CD4-positive, alpha-beta memory T cell (primary cell): Measurements from ENCODE around the gene AAMDC. TPM values are rescaled to one million over a fixed set of nuclear protein-coding genes. Genes with fewer than 3 reads are reported as not detected.
A peak's percentile ranks its signal among the peaks of the same experiment; 100 is the strongest.
"Not testable (repeated sequence)": the region's sequence is repeated elsewhere in the genome, so short reads cannot be mapped to it uniquely, and the experiment has no call there.

ENCODE experiments used
- CTCF ChIA-PET: fragments of 350-600 bp; sonication (Branson Sonifier 250); formaldehyde crosslinking; loops from one replicate; lab custom pipeline; 2021; ENCODE audit warnings: inconsistent platforms; ENCODE audit not compliant: partially characterized antibody; lab: Charles Lee
- POLR2A ChIA-PET: fragments of 350-600 bp; sonication (Branson Sonifier 250); formaldehyde crosslinking; loops from one replicate; lab custom pipeline; 2021; ENCODE audit not compliant: partially characterized antibody; lab: Charles Lee
- DNase-seq, 5 donors: peaks; one replicate each; pipeline versions ENCODE4 v3.0.0 to v3.0.0-alpha.2; 2020 to 2022; ENCODE audit warnings: mixed read lengths in 1 of 5
- H3K27ac ChIP-seq: one replicate; pipeline ENCODE4 v1.7.0; 2013; ENCODE audit warnings: low read depth, low read length
- H3K27me3 ChIP-seq: 2 replicates; pipeline ENCODE4 v1.7.0; 2013; ENCODE audit warnings: mild to moderate bottlenecking, low read length, moderate library complexity; ENCODE audit not compliant: insufficient read depth
- H3K36me3 ChIP-seq: 2 replicates; pipeline ENCODE4 v1.7.0; 2013; ENCODE audit warnings: mild to moderate bottlenecking, low read length, moderate library complexity; ENCODE audit not compliant: insufficient read depth
- H3K4me1 ChIP-seq: 2 replicates; pipeline ENCODE4 v1.7.0; 2013; ENCODE audit warnings: mild to moderate bottlenecking, low read length, moderate library complexity; ENCODE audit not compliant: insufficient read depth
- H3K4me3 ChIP-seq, 2 donors: one replicate each; pipeline ENCODE4 v1.7.0; 2013; ENCODE audit warnings: low read length in 2 of 2, mild to moderate bottlenecking in 1 of 2
- H3K9me3 ChIP-seq, 2 donors: one replicate each; pipeline ENCODE4 v1.7.0; 2013; ENCODE audit warnings: low read length in 2 of 2, control low read depth in 1 of 2; ENCODE audit not compliant: control insufficient read depth in 1 of 2
- H3K27ac Mint-ChIP-seq, 7 donors: one replicate each; pipeline ENCODE4 v1.8.0; 2020 to 2021; ENCODE audit warnings: mixed read lengths in 7 of 7, mild to moderate bottlenecking in 6 of 7, inconsistent platforms in 3 of 7, moderate library complexity in 3 of 7
- H3K27me3 Mint-ChIP-seq, 2 donors: one replicate each; pipeline ENCODE4 v1.8.0; 2020 to 2021; ENCODE audit warnings: mixed read lengths in 2 of 2
- H3K36me3 Mint-ChIP-seq, 2 donors: one replicate each; pipeline ENCODE4 v1.8.0; 2020 to 2021; ENCODE audit warnings: mixed read lengths in 2 of 2, inconsistent platforms in 1 of 2, mild to moderate bottlenecking in 1 of 2
- H3K4me1 Mint-ChIP-seq, 4 donors: one replicate each; pipeline ENCODE4 v1.8.0; 2020 to 2021; ENCODE audit warnings: mixed read lengths in 4 of 4, mild to moderate bottlenecking in 1 of 4
- H3K4me3 Mint-ChIP-seq, 8 donors: one replicate each; pipeline ENCODE4 v1.8.0; 2020 to 2021; ENCODE audit warnings: mixed read lengths in 8 of 8, mild to moderate bottlenecking in 7 of 8, moderate library complexity in 6 of 8, inconsistent platforms in 3 of 8
- H3K9me3 Mint-ChIP-seq, 8 donors: one replicate each; pipeline ENCODE4 v1.8.0; 2020 to 2021; ENCODE audit warnings: mixed read lengths in 8 of 8, mild to moderate bottlenecking in 5 of 8, inconsistent platforms in 3 of 8, moderate library complexity in 1 of 8
- intact Hi-C: fragments of 100-400 bp; cut with micrococcal nuclease; formaldehyde crosslinking; loops from one replicate; pipeline ENCODE4 v1.15.1; 2023
- polyA plus RNA-seq, 2 donors: library from polyadenylated mRNA; unstranded; fragments of 300-500 nt; fragmentation: Illumina TruSeq; gene quantifications; one replicate each; pipeline ENCODE4 v1.2.3, GENCODE V29; 2021
- total RNA-seq, 2 experiments: library from RNA; stranded (reverse); gene quantifications; one replicate each; pipeline ENCODE4 v1.2.3, GENCODE V29; 2021

AAMDC gene
- total and polyA plus RNA-seq, 4 experiments from 2014 or later, result 7.6 to 36.7 (median 18.5) TPM

DNA sequence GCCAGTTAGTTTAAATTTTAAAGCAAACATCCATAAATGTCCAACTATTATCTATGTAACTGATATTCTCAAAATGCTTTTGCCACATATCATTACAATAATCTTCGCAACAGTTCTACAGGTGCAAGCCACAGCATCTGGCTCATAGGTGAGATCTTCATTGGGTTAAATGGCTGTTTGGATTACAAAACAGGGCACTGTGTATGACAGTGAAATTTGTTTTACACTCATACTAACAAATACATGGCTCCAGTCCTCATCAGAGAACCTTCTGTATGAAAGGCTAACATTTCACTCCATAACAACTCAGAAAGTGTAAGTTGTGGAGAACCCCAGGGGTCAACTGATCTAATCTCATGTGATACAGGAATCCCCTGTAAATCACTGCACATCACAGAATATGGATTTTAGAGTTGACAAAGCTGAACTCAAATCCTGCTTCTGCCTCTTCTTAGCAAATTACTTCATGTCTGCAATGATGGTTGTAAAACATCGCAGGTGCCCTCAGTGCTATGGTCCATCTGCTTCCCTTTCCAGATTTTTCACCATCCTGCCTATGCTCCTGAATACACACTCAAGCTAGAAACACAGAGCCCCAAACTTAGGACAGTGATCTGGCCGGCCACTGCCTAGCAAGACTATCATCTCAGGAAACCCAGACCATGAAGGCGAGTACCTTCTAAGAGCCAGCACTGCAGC is 92.8 kb downstream of the AAMDC start:
- H3K27me3 Mint-ChIP-seq, DNase-seq, H3K9me3 Mint-ChIP-seq, intact Hi-C loops, POLR2A ChIA-PET, H3K4me1 ChIP-seq, H3K36me3 ChIP-seq, H3K27ac ChIP-seq, H3K4me1 Mint-ChIP-seq, H3K27me3 ChIP-seq, H3K4me3 Mint-ChIP-seq, H3K4me3 ChIP-seq, H3K9me3 ChIP-seq, CTCF ChIA-PET: not testable (repeated sequence)
- Mint-ChIP-seq H3K27ac (peak overlapping the region in 1 of 7 donors; percentile 74), H3K36me3 (peaks cover 36 to 51% of the 10 kb centered on the region in 2 donors)

DNA sequence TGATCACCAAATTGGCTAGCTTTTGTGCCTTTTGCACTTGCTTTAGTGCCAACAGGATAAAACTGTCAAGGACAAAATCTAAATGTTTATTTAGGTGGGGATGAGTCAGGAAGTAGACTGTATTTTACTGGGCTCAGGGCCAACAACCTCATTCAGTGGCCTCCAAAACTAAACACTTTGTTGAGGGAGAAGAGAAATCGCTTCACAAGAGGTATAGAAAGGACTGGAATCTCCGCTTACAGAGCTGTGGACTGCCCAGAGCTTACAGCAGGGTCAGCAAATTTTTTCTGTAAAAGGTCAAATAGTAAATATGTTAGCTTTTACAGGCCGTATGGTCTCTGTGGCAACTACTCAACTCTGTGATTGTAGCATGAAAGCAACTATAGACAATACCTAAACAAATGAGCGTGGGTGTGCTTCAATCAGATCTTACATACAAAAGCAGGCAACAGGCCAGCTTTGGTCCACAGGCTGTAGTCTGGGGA is 93.4 kb downstream of the AAMDC start:
- intact Hi-C loops, H3K36me3 ChIP-seq, POLR2A ChIA-PET, H3K9me3 Mint-ChIP-seq, H3K4me1 ChIP-seq, H3K27me3 ChIP-seq, DNase-seq, H3K4me1 Mint-ChIP-seq, H3K4me3 Mint-ChIP-seq, H3K4me3 ChIP-seq, CTCF ChIA-PET, H3K27ac ChIP-seq, H3K27me3 Mint-ChIP-seq, H3K9me3 ChIP-seq: not testable (repeated sequence)
- H3K27ac Mint-ChIP-seq, result peak overlapping the region in 1 of 7 donors; percentile 61
- H3K36me3 Mint-ChIP-seq, result peaks cover 39 to 49% of the 10 kb centered on the region in 2 donors

DNA sequence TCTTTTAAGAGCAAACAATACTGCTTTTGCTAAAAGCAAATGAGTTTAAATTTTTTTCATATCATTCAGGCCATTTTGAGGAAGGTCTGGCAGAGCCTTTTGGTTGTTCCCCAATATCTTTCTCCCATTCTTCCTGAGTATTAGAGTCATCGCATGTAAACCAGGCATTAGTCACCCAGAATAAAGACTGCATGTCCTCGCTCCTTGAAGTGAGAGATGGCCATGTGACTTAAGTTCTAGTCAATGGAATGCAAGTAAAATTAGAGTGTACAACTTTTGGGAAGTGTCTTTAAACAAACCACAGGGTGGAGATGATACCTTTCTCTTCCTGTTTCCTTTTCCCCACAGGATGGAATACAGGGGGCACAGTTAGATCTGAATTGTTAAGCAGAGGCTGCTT is 96.8 kb downstream of the AAMDC start:
- H3K27ac ChIP-seq, H3K4me1 Mint-ChIP-seq, H3K27ac Mint-ChIP-seq, H3K27me3 Mint-ChIP-seq, H3K4me1 ChIP-seq, intact Hi-C loops, H3K4me3 ChIP-seq, DNase-seq, H3K36me3 ChIP-seq, H3K27me3 ChIP-seq, H3K9me3 ChIP-seq, POLR2A ChIA-PET, CTCF ChIA-PET, H3K4me3 Mint-ChIP-seq, H3K9me3 Mint-ChIP-seq: not testable (repeated sequence)
- H3K36me3 Mint-ChIP-seq, result peaks cover 22 to 44% of the 10 kb centered on the region in 2 donors

Other genes with a start within 250 kb of the AAMDC start
- under 1 TPM; 0.35 to 0.67 TPM for gene AQP11, start 231.2 kb upstream of the AAMDC start, total RNA-seq
- 1 to 10 TPM in 1 of 2 donors, under 1 TPM in 1; 0.37 to 1.0 TPM for gene AQP11, start 231.2 kb upstream of the AAMDC start, polyA plus RNA-seq
- 100 to 1,000 TPM; 116 to 118 TPM for gene CLNS1A, start 183.3 kb upstream of the AAMDC start, total RNA-seq
- 100 to 1,000 TPM; 114 to 160 TPM for gene CLNS1A, start 183.3 kb upstream of the AAMDC start, polyA plus RNA-seq
- 100 to 1,000 TPM; 105 to 106 TPM for gene RSF1, start 422 bp upstream of the AAMDC start, total RNA-seq
- gene RSF1, start 422 bp upstream of the AAMDC start, polyA plus RNA-seq, result 10 to 100 TPM; 13.0 to 51.5 TPM
- gene INTS4, start 173.5 kb downstream of the AAMDC start, total RNA-seq, result 10 to 100 TPM; 84.0 to 85.0 TPM
- gene INTS4, start 173.5 kb downstream of the AAMDC start, polyA plus RNA-seq, result 10 to 100 TPM; 37.2 to 42.1 TPM
- under 1 TPM in 1 of 2 experiments, not detected in 1; 0.20 TPM for gene KCTD14, start 202.1 kb downstream of the AAMDC start, total RNA-seq
- gene KCTD14, start 202.1 kb downstream of the AAMDC start, polyA plus RNA-seq, result not detected
- gene THRSP, start 242.7 kb downstream of the AAMDC start, total RNA-seq, result not detected
- under 1 TPM in 1 of 2 donors, not detected in 1; 0.16 TPM for gene THRSP, start 242.7 kb downstream of the AAMDC start, polyA plus RNA-seq